ENCODE data around the gene PRF1. TPM values are rescaled to one million over a fixed set of nuclear protein-coding genes. Genes with fewer than 3 reads are reported as not detected.
"Not testable (repeated sequence)": the region's sequence is repeated elsewhere in the genome, so short reads cannot be mapped to it uniquely, and the experiment has no call there.

PRF1 gene
- total and polyA plus RNA-seq, 7 donors: 0.33 to 3.4 (median 1.6) TPM

GRCh38 chr10:70634011-70634410 lies 31.5 kb upstream of the PRF1 start:
- Histone ChIP-seq H3K27ac (no peak overlapping the region), H3K36me3 (ENCODE audit: insufficient read depth in 1 of 2, low read depth in 1 of 2) (no peaks in the 10 kb centered on the region), H3K9me3 (no peaks in the 10 kb centered on the region), H3K4me3 (no peak overlapping the region), H3K4me1 (no peaks in the 10 kb centered on the region), H3K27me3 (ENCODE audit: insufficient read depth in 3 of 3, low read length in 2 of 3) (no peaks in the 10 kb centered on the region)
- no peak for TF ChIP-seq CTCF (IDR thresholded peaks at IDR 0.05)
- DNase-seq (no peak), ATAC-seq (no peak)
- intact Hi-C loops (cut with DNase I): no loop called here
- WGBS, 3 donors: 67 to 73% (median 69%) methylated on average over 4 of the region's 4 CpGs

GRCh38 chr10:70631735-70632134 lies 29.2 kb upstream of the PRF1 start:
- H3K36me3 ChIP-seq (ENCODE audit: insufficient read depth in 1 of 2, low read depth in 1 of 2); H3K27me3 ChIP-seq (ENCODE audit: insufficient read depth in 3 of 3, low read length in 2 of 3); intact Hi-C loops (cut with DNase I); ATAC-seq; H3K4me1 ChIP-seq; DNase-seq; H3K9me3 ChIP-seq; H3K4me3 ChIP-seq; H3K27ac ChIP-seq: not testable (repeated sequence)
- 79 to 89% (median 85%) methylated on average over 1 to 2 of the region's 6 CpGs for WGBS, 3 donors

- WGBS, 3 donors: 86 to 95% (median 90%) methylated on average over 1 of the region's 1 CpG
- no peak for ATAC-seq
- H3K4me3 ChIP-seq: no peak overlapping the region
- no peaks in the 10 kb centered on the region for H3K4me1 ChIP-seq
- intact Hi-C loops (cut with DNase I): no loop called here
- no peak overlapping the region for H3K27ac ChIP-seq
- H3K36me3 ChIP-seq (ENCODE audit: insufficient read depth in 1 of 2, low read depth in 1 of 2): no peaks in the 10 kb centered on the region
- TF ChIP-seq CTCF (IDR thresholded peaks at IDR 0.05): no peak
- peaks cover 6% of the 10 kb centered on the region for H3K9me3 ChIP-seq
- no peaks in the 10 kb centered on the region for H3K27me3 ChIP-seq (ENCODE audit: insufficient read depth in 3 of 3, low read length in 2 of 3)
- DNase-seq: no peak
These were observed 26.8 kb upstream of the PRF1 start for GRCh38 chr10:70629338-70629737.

DNA sequence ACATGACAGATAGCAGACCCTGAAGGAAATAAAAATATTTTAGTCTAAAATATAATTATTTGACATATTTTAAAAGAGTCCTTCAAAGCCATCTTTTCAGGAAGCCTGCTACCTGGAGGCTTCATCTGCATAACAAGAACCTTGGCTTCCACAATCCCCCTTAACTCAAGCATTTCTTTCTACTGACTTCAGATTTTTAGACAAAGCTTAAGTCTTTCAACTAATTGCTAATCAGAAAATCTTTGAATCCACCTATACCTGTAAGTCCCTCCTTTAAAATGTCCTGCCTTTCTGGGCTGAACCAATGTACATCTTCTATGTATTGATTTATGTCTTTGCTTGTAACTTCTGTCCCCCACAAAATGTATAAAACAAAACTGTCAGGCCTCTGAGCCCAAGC lies 23.5 kb upstream of the PRF1 start:
- DNase-seq (no peak), ATAC-seq (no peak)
- H3K9me3 ChIP-seq: peaks cover 6% of the 10 kb centered on the region
- no peak overlapping the region for H3K27ac ChIP-seq
- H3K36me3 ChIP-seq (ENCODE audit: insufficient read depth in 1 of 2, low read depth in 1 of 2): no peaks in the 10 kb centered on the region
- TF ChIP-seq CTCF (IDR thresholded peaks at IDR 0.05): no peak
- H3K27me3 ChIP-seq (ENCODE audit: insufficient read depth in 3 of 3, low read length in 2 of 3): no peaks in the 10 kb centered on the region
- intact Hi-C loops (cut with DNase I): no loop called here
- no peaks in the 10 kb centered on the region for H3K4me1 ChIP-seq
- H3K4me3 ChIP-seq: no peak overlapping the region

GRCh38 chr10:70622981-70623844 lies 20.7 kb upstream of the PRF1 start:
- Histone ChIP-seq H3K36me3 (ENCODE audit: insufficient read depth in 1 of 2, low read depth in 1 of 2) (no peaks in the 10 kb centered on the region), H3K27me3 (ENCODE audit: insufficient read depth in 3 of 3, low read length in 2 of 3) (no peaks in the 10 kb centered on the region), H3K4me3 (no peak overlapping the region), H3K27ac (no peak overlapping the region), H3K9me3 (peaks cover 12% of the 10 kb centered on the region), H3K4me1 (no peaks in the 10 kb centered on the region)
- TF ChIP-seq CTCF (IDR thresholded peaks at IDR 0.05): no peak
- ATAC-seq (no peak), DNase-seq (no peak)
- intact Hi-C loops (cut with DNase I): no loop called here
- 96 to 97% (median 97%) methylated on average over 3 of the region's 3 CpGs for WGBS, 3 donors
